ENCODE data around the gene OSBPL7.

DNA sequence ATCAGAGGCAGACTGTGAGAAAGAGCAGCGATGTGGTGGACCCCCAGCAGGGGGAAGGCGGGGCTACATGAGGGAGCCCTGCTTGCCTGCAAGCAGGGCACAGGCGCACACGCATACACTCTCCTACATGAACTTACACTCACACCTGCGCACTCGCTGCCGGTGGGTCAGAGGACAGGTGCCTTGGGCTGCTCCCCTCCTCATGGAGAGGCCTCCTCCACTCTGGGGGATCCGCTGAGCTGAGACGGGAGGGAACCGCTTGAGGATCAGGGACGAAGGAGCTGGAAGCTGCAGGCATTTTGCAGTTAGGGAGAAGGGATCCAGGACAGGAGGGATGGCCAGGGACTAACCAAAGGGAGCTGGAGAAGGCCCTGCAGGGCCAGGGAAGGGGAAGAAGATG is 14.2 kb downstream of the OSBPL7 start:
- TF ChIP-seq ZBTB7A (IDR thresholded peaks at IDR 0.05; ENCODE audit: low read depth) (no peak), EP300 (IDR thresholded peaks at IDR 0.05; ENCODE audit: borderline replicate concordance) (no peak), YY1 (IDR thresholded peaks at IDR 0.05; ENCODE audit: low read depth) (no peak), CREB1 (IDR thresholded peaks at IDR 0.05; ENCODE audit: low read depth) (no peak), TCF12 (IDR thresholded peaks at IDR 0.05; ENCODE audit: low read depth) (no peak), TEAD4 (IDR thresholded peaks at IDR 0.05) (no peak), RAD21 (IDR thresholded peaks at IDR 0.05; ENCODE audit: low read depth) (no peak), EGR1 (IDR thresholded peaks at IDR 0.05) (no peak), TAF1 (IDR thresholded peaks at IDR 0.05; ENCODE audit: low read depth) (no peak), CEBPB (IDR thresholded peaks at IDR 0.05) (no peak), NFIC (IDR thresholded peaks at IDR 0.05) (no peak)
- TF ChIP-seq, protein P1, sequence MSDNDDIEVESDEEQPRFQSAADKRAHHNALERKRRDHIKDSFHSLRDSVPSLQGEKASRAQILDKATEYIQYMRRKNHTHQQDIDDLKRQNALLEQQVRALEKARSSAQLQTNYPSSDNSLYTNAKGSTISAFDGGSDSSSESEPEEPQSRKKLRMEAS (IDR thresholded peaks at IDR 0.05) = no peak
- TF ChIP-seq, protein P2, sequence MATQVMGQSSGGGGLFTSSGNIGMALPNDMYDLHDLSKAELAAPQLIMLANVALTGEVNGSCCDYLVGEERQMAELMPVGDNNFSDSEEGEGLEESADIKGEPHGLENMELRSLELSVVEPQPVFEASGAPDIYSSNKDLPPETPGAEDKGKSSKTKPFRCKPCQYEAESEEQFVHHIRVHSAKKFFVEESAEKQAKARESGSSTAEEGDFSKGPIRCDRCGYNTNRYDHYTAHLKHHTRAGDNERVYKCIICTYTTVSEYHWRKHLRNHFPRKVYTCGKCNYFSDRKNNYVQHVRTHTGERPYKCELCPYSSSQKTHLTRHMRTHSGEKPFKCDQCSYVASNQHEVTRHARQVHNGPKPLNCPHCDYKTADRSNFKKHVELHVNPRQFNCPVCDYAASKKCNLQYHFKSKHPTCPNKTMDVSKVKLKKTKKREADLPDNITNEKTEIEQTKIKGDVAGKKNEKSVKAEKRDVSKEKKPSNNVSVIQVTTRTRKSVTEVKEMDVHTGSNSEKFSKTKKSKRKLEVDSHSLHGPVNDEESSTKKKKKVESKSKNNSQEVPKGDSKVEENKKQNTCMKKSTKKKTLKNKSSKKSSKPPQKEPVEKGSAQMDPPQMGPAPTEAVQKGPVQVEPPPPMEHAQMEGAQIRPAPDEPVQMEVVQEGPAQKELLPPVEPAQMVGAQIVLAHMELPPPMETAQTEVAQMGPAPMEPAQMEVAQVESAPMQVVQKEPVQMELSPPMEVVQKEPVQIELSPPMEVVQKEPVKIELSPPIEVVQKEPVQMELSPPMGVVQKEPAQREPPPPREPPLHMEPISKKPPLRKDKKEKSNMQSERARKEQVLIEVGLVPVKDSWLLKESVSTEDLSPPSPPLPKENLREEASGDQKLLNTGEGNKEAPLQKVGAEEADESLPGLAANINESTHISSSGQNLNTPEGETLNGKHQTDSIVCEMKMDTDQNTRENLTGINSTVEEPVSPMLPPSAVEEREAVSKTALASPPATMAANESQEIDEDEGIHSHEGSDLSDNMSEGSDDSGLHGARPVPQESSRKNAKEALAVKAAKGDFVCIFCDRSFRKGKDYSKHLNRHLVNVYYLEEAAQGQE (IDR thresholded peaks at IDR 0.05; ENCODE audit: low read depth) = no peak

Data from Ishikawa (cell line).